IPS-18c (cell line): Measurements from ENCODE around the gene SMARCC1.
A peak's percentile ranks its signal among the peaks of the same experiment; 100 is the strongest.

ENCODE experiments used
- H3K4me3 ChIP-seq: 2 replicates; pipeline ENCODE4 v1.7.0; 2013; ENCODE audit warnings: low read depth, mild to moderate bottlenecking, low read length, moderate library complexity; ENCODE audit not compliant: insufficient read depth
- H3K9me3 ChIP-seq: one replicate; pipeline ENCODE4 v1.6.1; 2013; ENCODE audit warnings: mild to moderate bottlenecking, low read length, moderate library complexity; ENCODE audit not compliant: control insufficient read depth, insufficient read depth

The SMARCC1 gene

DNA sequence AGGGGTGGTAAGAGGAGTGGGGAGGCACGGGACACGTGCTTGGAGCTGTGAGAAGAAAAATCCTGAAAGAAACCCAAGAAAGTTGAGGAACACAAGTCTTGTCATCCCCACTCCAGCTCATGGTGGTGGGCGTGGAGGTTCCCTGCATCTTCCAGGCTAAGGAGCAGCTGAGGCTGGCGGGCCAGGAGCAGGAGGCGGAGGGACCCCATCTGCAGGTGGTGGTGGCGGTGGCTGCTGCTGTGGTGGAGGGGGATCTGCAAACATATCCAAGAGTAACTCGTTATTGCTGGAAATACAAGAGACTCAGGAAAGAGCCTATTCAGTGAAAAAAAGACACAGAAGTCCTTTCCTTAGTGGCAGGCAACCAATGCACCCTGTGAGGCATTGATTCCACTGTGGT is 193.6 kb downstream of the SMARCC1 start:
- Histone ChIP-seq H3K9me3 (no peaks in the 10 kb centered on the region), H3K4me3 (no peak overlapping the region)

DNA sequence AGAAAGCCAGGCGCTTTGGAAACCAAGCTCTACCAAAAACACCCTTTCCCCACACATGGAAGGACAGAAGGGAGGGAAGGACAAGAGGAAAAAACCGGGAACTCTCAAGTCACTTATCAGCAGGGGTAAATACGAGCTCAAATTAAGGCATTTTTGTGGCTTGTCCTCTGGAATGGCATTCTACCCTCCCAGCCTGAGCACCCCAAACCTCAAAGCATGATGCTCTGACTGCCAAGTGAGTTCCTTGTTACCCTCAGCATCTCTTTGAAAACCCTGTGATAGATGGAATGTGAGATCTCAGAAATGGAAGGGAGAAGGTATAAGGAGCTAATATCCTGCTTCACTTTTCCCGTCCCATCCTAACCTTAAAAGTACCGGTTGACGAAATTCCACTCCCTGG is 194.9 kb downstream of the SMARCC1 start:
- H3K9me3 ChIP-seq, result no peaks in the 10 kb centered on the region
- no peak overlapping the region for H3K4me3 ChIP-seq

- H3K4me3 ChIP-seq, result no peak overlapping the region
- no peaks in the 10 kb centered on the region for H3K9me3 ChIP-seq
Observed at GRCh38 chr3:47583320-47584075, 198.2 kb downstream of the SMARCC1 start.

GRCh38 chr3:47581835-47582234 is 199.9 kb downstream of the SMARCC1 start:
- H3K9me3 ChIP-seq, result no peaks in the 10 kb centered on the region
- H3K4me3 ChIP-seq, result no peak overlapping the region

- no peak overlapping the region for H3K4me3 ChIP-seq
Observed at GRCh38 chr3:47581422-47581821, 200.3 kb downstream of the SMARCC1 start.

DNA sequence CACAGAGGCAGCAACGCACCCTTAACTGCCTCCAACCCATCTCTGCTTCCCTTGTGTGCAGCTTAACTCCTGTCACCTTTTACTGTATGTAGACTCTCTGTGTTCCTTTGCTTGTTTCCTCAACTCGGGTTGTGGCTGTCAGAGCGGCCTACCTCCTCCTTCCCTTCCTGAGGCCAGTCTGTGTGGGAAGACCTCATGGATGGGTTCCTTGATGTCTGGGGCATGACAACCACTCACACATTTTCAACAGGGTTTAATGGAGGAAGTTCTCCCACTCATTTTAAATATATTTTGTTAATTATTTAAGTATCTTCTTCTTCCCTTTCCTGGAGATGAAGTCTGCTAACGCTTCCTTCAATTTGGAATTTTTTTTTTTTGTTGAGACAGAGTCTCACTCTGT is 201.2 kb downstream of the SMARCC1 start:
- H3K4me3 ChIP-seq, result no peak overlapping the region

More at GRCh38 chr3:47581422-47581821, 200.3 kb downstream of the SMARCC1 start:
- H3K9me3 ChIP-seq, result no peaks in the 10 kb centered on the region

GRCh38 chr3:47579875-47580274 is 201.8 kb downstream of the SMARCC1 start:
- H3K4me3 ChIP-seq, result no peak overlapping the region

More for the DNA sequence above, 201.2 kb downstream of the SMARCC1 start:
- H3K9me3 ChIP-seq, result no peaks in the 10 kb centered on the region

DNA sequence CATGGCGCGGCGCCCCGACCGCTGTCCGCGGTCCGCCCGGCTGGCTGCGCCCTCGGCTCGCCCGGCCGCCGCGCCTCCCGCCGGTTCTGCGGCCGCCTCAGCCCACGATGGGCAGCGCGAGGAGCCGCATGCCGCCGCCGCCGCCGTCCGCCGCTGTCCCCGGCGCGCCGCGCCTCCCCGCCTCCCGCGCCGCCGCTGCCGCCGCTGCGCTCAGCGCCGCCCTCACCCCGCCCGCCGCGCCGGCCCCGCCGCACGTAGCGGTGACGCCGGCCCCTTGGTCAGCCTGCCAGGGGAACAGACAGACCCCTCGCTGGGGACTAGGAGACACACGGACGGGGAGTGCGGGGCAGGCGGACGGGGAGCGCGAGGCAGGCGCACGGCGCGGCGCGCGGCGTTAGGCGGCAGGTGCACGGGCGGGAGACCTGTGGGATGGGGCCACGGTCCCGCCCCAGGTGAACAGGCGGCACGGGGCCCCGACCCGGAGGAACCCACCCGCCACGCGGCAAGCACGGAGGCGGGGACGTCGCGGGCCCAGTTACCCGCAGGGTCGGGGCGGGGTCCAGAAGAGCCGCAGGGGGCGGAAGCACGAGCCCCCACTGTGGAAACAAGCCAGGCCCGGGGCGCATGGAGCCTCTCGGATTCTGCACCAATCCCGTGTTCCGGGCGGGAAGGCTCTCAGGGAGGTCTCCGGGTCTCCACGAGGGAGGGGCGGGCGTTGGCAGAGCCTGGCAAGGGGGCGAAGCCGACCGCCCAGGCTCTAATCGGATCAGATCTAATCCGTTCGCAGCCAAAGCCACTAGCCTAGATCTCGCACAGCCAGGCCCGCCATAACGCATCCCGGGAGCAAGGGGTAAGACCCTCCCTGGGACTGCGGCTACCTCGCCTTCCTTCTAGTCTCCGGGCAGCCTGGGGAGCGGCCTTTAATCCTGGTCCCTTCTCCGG is 202.7 kb downstream of the SMARCC1 start, which contains the start of gene CSPG5:
Gene CSPG5 (minus strand): TSS at position 175 of the 942 bp plus-strand sequence. CDS start 172 bp downstream, at position 3.
- H3K9me3 ChIP-seq, result no peaks in the 10 kb centered on the region
- H3K4me3 ChIP-seq, result peak within 1 kb of the TSS; percentile 58

More at GRCh38 chr3:47579875-47580274, 201.8 kb downstream of the SMARCC1 start:
- H3K9me3 ChIP-seq, result no peaks in the 10 kb centered on the region

- peak overlapping the region; percentile 58; the same call in 1 of the 2 replicates for H3K4me3 ChIP-seq
- H3K9me3 ChIP-seq, result no peaks in the 10 kb centered on the region
Observed at GRCh38 chr3:47578119-47578632, 203.5 kb downstream of the SMARCC1 start.

DNA sequence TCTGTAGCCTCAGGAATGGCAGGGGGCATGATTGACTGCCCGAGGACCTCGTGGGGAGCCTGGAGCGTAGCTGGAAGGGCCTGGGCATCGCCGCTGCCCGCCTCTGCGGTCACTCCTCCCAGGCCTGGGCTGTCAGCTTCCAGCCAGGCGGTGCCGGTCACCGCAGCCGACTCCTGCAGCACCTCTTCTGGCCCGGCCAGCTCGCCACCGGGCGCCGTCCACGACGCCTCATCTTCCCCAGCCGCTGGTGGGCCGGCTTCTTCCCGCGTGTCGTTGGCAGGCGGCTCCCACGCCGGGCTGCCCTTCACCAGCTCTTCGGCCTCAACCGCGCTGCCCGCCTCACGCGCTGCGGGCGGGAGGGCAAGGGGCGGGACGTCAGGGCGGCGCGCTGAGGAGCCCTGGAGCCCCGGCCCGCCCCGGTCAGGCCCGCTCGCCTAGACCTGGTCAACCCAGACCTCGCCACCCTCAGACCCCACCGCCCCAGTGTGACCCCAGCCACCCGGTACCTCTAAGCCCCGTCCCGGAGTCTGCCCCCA is 204.0 kb downstream of the SMARCC1 start:
- Histone ChIP-seq H3K4me3 (peak overlapping the region; percentile 49), H3K9me3 (no peaks in the 10 kb centered on the region)

GRCh38 chr3:47573190-47574172 is 208.2 kb downstream of the SMARCC1 start:
- Histone ChIP-seq H3K9me3 (no peaks in the 10 kb centered on the region), H3K4me3 (no peak overlapping the region)

GRCh38 chr3:47571391-47572175 is 210.1 kb downstream of the SMARCC1 start:
- Histone ChIP-seq H3K9me3 (no peaks in the 10 kb centered on the region), H3K4me3 (no peak overlapping the region)

DNA sequence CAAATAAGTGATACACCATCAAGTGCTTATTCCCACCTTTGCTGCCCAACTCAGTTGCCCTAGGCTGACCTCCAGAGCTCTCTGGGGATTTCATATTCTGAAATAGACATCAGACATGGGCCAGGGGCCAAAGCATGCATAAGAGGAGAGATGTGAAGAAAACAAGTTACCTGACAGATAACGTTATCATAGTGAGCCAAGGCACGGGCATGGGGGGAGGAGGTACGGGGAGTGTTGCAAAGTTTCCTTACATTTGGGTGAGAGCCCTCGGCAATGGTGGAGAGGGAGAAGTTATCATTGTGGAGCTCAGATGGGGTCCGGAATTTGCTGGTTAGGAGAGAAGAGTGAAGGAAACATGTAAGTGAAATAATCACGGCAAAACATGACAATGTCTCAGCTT is 212.8 kb downstream of the SMARCC1 start:
- Histone ChIP-seq H3K9me3 (no peaks in the 10 kb centered on the region), H3K4me3 (no peak overlapping the region)

- H3K9me3 ChIP-seq, result no peaks in the 10 kb centered on the region
- no peak overlapping the region for H3K4me3 ChIP-seq
Observed at GRCh38 chr3:47567149-47567548, 214.5 kb downstream of the SMARCC1 start.

DNA sequence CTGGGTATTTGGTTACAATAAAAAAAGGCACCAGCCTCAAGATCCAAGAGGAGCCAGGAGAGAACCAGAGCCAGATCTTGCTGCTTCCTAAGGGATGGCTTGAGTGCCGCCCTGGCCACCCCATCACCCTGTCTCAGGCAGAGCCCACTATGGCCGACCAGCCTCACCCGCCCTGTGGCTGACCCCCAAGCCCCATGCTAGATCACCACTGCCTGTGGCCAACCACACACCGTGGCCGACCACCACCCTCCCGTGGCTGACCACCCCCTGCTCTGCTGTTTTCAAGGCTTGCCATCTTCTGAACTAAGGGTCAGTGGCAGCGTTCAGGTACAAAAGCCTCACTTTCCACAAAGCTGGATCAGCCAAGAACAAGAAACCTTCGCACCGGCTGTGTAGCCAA is 215.0 kb downstream of the SMARCC1 start:
- H3K4me3 ChIP-seq, result no peak overlapping the region

More for the DNA sequence above, 215.0 kb downstream of the SMARCC1 start:
- H3K9me3 ChIP-seq, result no peaks in the 10 kb centered on the region
